Trophoblast cell (in vitro differentiated cells and primary cell): Measurements from ENCODE around the gene RPIA.

ENCODE experiments used
- DNase-seq, 2 donors: peaks; one replicate each; pipeline ENCODE4 v3.0.0-alpha.2; 2016
- H2AFZ ChIP-seq: 2 replicates; pipeline ENCODE4 v1.6.1; 2013; ENCODE audit warnings: low read length, moderate library complexity, mild to moderate bottlenecking; ENCODE audit not compliant: insufficient read depth, poor library complexity
- H2AK5ac ChIP-seq: 2 replicates; pipeline ENCODE4 v1.6.1; 2013; ENCODE audit warnings: mild to moderate bottlenecking, low read length
- H2BK120ac ChIP-seq: 2 replicates; pipeline ENCODE4 v1.6.1; 2013; ENCODE audit warnings: low read length, mild to moderate bottlenecking, moderate library complexity; ENCODE audit not compliant: insufficient read depth, poor library complexity
- H2BK12ac ChIP-seq: 2 replicates; pipeline ENCODE4 v1.6.1; 2013; ENCODE audit warnings: mild to moderate bottlenecking, low read length, moderate library complexity
- H2BK5ac ChIP-seq: 2 replicates; pipeline ENCODE4 v1.6.1; 2013; ENCODE audit warnings: low read length, low read depth, moderate library complexity, mild to moderate bottlenecking; ENCODE audit not compliant: poor library complexity
- H3K14ac ChIP-seq: 2 replicates; pipeline ENCODE4 v1.6.1; 2013; ENCODE audit warnings: mild to moderate bottlenecking, low read length
- H3K18ac ChIP-seq: 2 replicates; pipeline ENCODE4 v1.6.1; 2013; ENCODE audit warnings: mild to moderate bottlenecking, low read length
- H3K23ac ChIP-seq: 2 replicates; pipeline ENCODE4 v1.6.1; 2013; ENCODE audit warnings: low read length
- H3K27ac ChIP-seq: 2 replicates; pipeline ENCODE4 v1.5.1; 2013; ENCODE audit warnings: low read depth, mild to moderate bottlenecking, inconsistent platforms, low read length, moderate library complexity
- H3K27me3 ChIP-seq: 2 replicates; pipeline ENCODE4 v1.6.1; 2013; ENCODE audit warnings: inconsistent platforms, mild to moderate bottlenecking, low read length, moderate library complexity; ENCODE audit not compliant: insufficient read depth
- H3K36me3 ChIP-seq, 2 experiments: 1 replicate in 1 of 2; 2 replicates in 1 of 2; pipeline ENCODE4 v1.6.1; 2013; ENCODE audit warnings: low read length in 2 of 2, mild to moderate bottlenecking in 2 of 2, moderate library complexity in 1 of 2; ENCODE audit not compliant: insufficient read depth in 2 of 2, control insufficient read depth in 1 of 2
- H3K4ac ChIP-seq: 2 replicates; pipeline ENCODE4 v1.6.1; 2013; ENCODE audit warnings: low read depth, mild to moderate bottlenecking, low read length, moderate library complexity
- H3K4me1 ChIP-seq, 2 experiments: 1 replicate in 1 of 2; 2 replicates in 1 of 2; pipeline ENCODE4 v1.6.1; 2013; ENCODE audit warnings: low read length in 2 of 2, mild to moderate bottlenecking in 2 of 2, moderate library complexity in 1 of 2; ENCODE audit not compliant: insufficient read depth in 2 of 2, control insufficient read depth in 1 of 2
- H3K4me2 ChIP-seq: 2 replicates; pipeline ENCODE4 v1.6.1; 2013; ENCODE audit warnings: inconsistent platforms, mild to moderate bottlenecking, low read length, moderate library complexity
- H3K4me3 ChIP-seq: 2 replicates; pipeline ENCODE4 v1.5.1; 2013; ENCODE audit warnings: mild to moderate bottlenecking, low read depth, low read length, inconsistent platforms
- H3K79me1 ChIP-seq: one replicate; pipeline ENCODE4 v1.6.1; 2013; ENCODE audit warnings: low read length
- H3K79me2 ChIP-seq: 2 replicates; pipeline ENCODE4 v1.6.1; 2013; ENCODE audit warnings: low read length, mild to moderate bottlenecking; ENCODE audit not compliant: control insufficient read depth, insufficient read depth, poor library complexity
- H3K9ac ChIP-seq: 2 replicates; pipeline ENCODE4 v1.6.1; 2013; ENCODE audit warnings: mild to moderate bottlenecking, low read length
- H3K9me3 ChIP-seq: 2 replicates; pipeline ENCODE4 v1.6.1; 2013; ENCODE audit warnings: low read depth, mild to moderate bottlenecking, control low read depth, inconsistent platforms, low read length; ENCODE audit not compliant: insufficient read depth
- H4K12ac ChIP-seq: 2 replicates; pipeline ENCODE4 v1.6.1; 2013; ENCODE audit warnings: low read depth, mild to moderate bottlenecking, low read length, moderate library complexity
- H4K8ac ChIP-seq: 2 replicates; pipeline ENCODE4 v1.6.1; 2013; ENCODE audit warnings: low read depth, mild to moderate bottlenecking, low read length, moderate library complexity
- H4K91ac ChIP-seq: one replicate; pipeline ENCODE4 v1.6.1; 2013; ENCODE audit warnings: low read depth, mild to moderate bottlenecking, low read length, moderate library complexity
- WGBS: extraction: QIAGEN DNeasy Blood & Tissue Kit; methylation state at CpG from one replicate; pipeline ENCODE4 v1.1.7; 2013; ENCODE audit warnings: missing lambda C conversion rate; ENCODE audit not compliant: insufficient read length, insufficient coverage; ENCODE audit errors: extremely low coverage; 5-methylcytosine and 5-hydroxymethylcytosine counted together

The RPIA gene

GRCh38 chr2:88692187-88692586 lies 714 bp downstream of the RPIA start:
- Histone ChIP-seq H3K4me3 (peak overlapping the region; percentile 93), H3K79me2 (peaks cover 6% of the 10 kb centered on the region), H3K36me3 (no peaks in the 10 kb centered on the region), H3K27ac (no peak overlapping the region), H3K27me3 (no peaks in the 10 kb centered on the region), H3K4ac (no peak overlapping the region), H2BK120ac (no peak overlapping the region), H2BK5ac (no peak overlapping the region), H2AK5ac (no peak overlapping the region), H3K9ac (peak overlapping the region; percentile 67), H3K79me1 (peaks cover 3% of the 10 kb centered on the region), H2AFZ (peak overlapping the region; percentile 41), H2BK12ac (no peak overlapping the region), H3K9me3 (no peaks in the 10 kb centered on the region), H4K12ac (no peak overlapping the region), H4K8ac (no peak overlapping the region), H3K4me1 (peaks cover 5 to 10% of the 10 kb centered on the region in 2 experiments), H3K23ac (no peak overlapping the region), H3K14ac (no peak overlapping the region), H3K4me2 (peak overlapping the region; percentile 99), H3K18ac (no peak overlapping the region), H4K91ac (no peak overlapping the region)
- no CpG with 5 or more reads among the region's 11 CpGs for WGBS
- peak in 1 of 2 donors; percentile 17 for DNase-seq

- Histone ChIP-seq H3K27me3 (no peaks in the 10 kb centered on the region), H3K4me3 (no peak overlapping the region), H2AK5ac (no peak overlapping the region), H4K12ac (no peak overlapping the region), H4K8ac (no peak overlapping the region), H3K9ac (no peak overlapping the region), H3K4ac (peak overlapping the region; percentile 65), H2BK120ac (no peak overlapping the region), H3K14ac (no peak overlapping the region), H3K36me3 (no peaks in the 10 kb centered on the region), H3K79me2 (peaks cover 6% of the 10 kb centered on the region), H3K4me2 (no peak overlapping the region), H3K9me3 (no peaks in the 10 kb centered on the region), H4K91ac (no peak overlapping the region), H3K23ac (no peak overlapping the region), H2BK5ac (no peak overlapping the region), H3K27ac (no peak overlapping the region), H3K79me1 (peaks cover 3% of the 10 kb centered on the region), H2BK12ac (no peak overlapping the region), H2AFZ (no peak overlapping the region), H3K4me1 (peaks cover 10 to 18% of the 10 kb centered on the region in 2 experiments), H3K18ac (peak overlapping the region; percentile 27)
- DNase-seq: no peak
- no CpG with 5 or more reads among the region's 3 CpGs for WGBS
These were observed 2.5 kb downstream of the RPIA start for GRCh38 chr2:88693911-88694414.

- Histone ChIP-seq H3K4me3 (no peak overlapping the region), H3K9ac (no peak overlapping the region), H3K79me1 (no peaks in the 10 kb centered on the region), H3K23ac (no peak overlapping the region), H3K4ac (no peak overlapping the region), H2BK120ac (no peak overlapping the region), H3K14ac (no peak overlapping the region), H3K79me2 (peaks cover 5% of the 10 kb centered on the region), H3K4me2 (no peak overlapping the region), H3K4me1 (peaks cover 5 to 11% of the 10 kb centered on the region in 2 experiments), H3K27ac (no peak overlapping the region), H2AK5ac (no peak overlapping the region), H3K9me3 (no peaks in the 10 kb centered on the region), H2AFZ (no peak overlapping the region), H3K36me3 (no peaks in the 10 kb centered on the region), H2BK5ac (no peak overlapping the region), H3K27me3 (no peaks in the 10 kb centered on the region), H4K8ac (no peak overlapping the region), H4K12ac (no peak overlapping the region), H3K18ac (no peak overlapping the region), H4K91ac (no peak overlapping the region), H2BK12ac (no peak overlapping the region)
- DNase-seq: no peak
- no CpG with 5 or more reads among the region's 3 CpGs for WGBS
These were observed 5.1 kb downstream of the RPIA start for GRCh38 chr2:88696611-88697010.

GRCh38 chr2:88697370-88698026 lies 6.0 kb downstream of the RPIA start:
- Histone ChIP-seq H3K27me3 (no peaks in the 10 kb centered on the region), H3K79me1 (no peaks in the 10 kb centered on the region), H3K79me2 (peaks cover 2% of the 10 kb centered on the region), H3K18ac (no peak overlapping the region), H3K9me3 (no peaks in the 10 kb centered on the region), H3K4ac (no peak overlapping the region), H3K27ac (no peak overlapping the region), H4K12ac (no peak overlapping the region), H2BK5ac (no peak overlapping the region), H2AK5ac (no peak overlapping the region), H3K23ac (no peak overlapping the region), H3K4me3 (no peak overlapping the region), H3K4me1 (peaks cover 5 to 11% of the 10 kb centered on the region in 2 experiments), H3K9ac (no peak overlapping the region), H3K36me3 (peaks cover 0 to 3% of the 10 kb centered on the region in 2 experiments), H4K8ac (no peak overlapping the region), H2BK120ac (no peak overlapping the region), H4K91ac (no peak overlapping the region), H3K4me2 (no peak overlapping the region), H3K14ac (no peak overlapping the region), H2BK12ac (no peak overlapping the region), H2AFZ (no peak overlapping the region)
- DNase-seq: no peak
- no CpG with 5 or more reads among the region's 3 CpGs for WGBS
